ENCODE measurements around the gene PITPNB.

DNA sequence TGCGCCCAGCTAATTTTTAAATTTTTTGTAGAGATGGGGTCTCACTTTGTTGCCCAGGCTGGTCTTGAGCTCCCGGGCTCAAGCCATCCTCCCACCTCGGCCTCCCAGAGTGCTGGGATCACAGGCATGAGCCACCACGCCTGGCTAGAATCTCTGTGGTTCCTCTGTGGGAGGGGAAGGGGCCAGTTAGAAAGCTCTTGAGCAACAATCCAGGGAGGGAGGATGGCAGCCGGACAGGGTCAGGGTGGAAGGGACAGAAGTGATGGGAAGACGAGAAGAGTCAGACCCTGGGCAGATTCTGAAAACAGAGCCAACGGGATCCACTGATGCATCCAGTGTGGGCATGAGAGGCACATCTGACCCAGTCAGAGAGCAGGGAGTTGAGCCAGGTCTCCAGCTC lies 78.6 kb downstream of the PITPNB start:
- TF ChIP-seq EZH2 (IDR thresholded peaks at IDR 0.05) (no peak), POLR2AphosphoS5 (IDR thresholded peaks at IDR 0.05; ENCODE audit: borderline replicate concordance, low read depth, low read length) (no peak)

Data from SK-N-MC (cell line).